C4-2B (cell line): ENCODE measurements around the gene MYH10.
"Not testable (repeated sequence)": the region's sequence is repeated elsewhere in the genome, so short reads cannot be mapped to it uniquely, and the experiment has no call there.

ENCODE experiments used
- H3K27ac ChIP-seq: fragments of 450-650 bp; 2 replicates; pipeline ENCODE4 v1.5.1; 2017
- CTCF ChIP-seq: fragments of 450-650 bp; conservative IDR thresholded peaks from 2 replicates; pipeline ENCODE4 v1.5.1; 2017; ENCODE audit warnings: mild to moderate bottlenecking
- ZFX ChIP-seq: fragments of 450-650 bp; IDR thresholded peaks from 2 replicates; pipeline ENCODE4 v1.6.1; 2017

Gene MYH10

DNA sequence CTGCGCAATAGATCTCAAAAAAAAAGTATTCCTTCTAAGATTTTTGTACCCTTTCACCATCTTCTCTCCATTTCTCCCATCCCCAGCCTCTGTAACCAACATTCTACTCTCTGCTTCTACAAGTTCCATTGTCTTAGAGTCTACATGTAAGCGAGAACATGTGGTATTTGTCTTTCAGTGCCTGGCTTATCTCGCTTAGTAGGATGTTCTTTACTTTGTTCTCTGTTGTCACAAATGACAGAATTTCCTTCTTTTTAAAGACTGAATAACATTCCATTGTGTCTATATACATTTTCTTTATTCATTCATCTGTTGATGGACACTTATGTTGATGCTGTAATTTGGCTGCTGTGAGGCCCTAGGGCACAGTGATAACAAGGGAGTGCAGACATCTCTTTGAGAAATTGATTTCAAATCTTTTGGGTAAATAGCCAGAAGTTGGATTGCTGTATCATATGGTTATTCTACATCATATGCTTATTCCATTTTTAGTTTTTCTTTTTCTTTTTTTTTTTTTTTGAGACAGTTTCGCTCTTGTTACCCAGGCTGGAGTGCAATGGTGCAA lies 37.7 kb upstream of the MYH10 start:
- no peak overlapping the region for H3K27ac ChIP-seq
- no peak for TF ChIP-seq CTCF
- TF ChIP-seq ZFX, result no peak

GRCh38 chr17:8667421-8667820 lies 36.9 kb upstream of the MYH10 start:
- TF ChIP-seq CTCF (no peak), ZFX (no peak)
- no peak overlapping the region for H3K27ac ChIP-seq

- no peak for TF ChIP-seq ZFX
- TF ChIP-seq CTCF, result no peak
- no peak overlapping the region for H3K27ac ChIP-seq
Observed at GRCh38 chr17:8665684-8666083, 35.2 kb upstream of the MYH10 start.

- no peak overlapping the region for H3K27ac ChIP-seq
- no peak for TF ChIP-seq ZFX
- TF ChIP-seq CTCF, result no peak
Observed at GRCh38 chr17:8664456-8665126, 34.1 kb upstream of the MYH10 start.

GRCh38 chr17:8662973-8663372 lies 32.4 kb upstream of the MYH10 start:
- TF ChIP-seq ZFX (no peak), CTCF (no peak)
- no peak overlapping the region for H3K27ac ChIP-seq

DNA sequence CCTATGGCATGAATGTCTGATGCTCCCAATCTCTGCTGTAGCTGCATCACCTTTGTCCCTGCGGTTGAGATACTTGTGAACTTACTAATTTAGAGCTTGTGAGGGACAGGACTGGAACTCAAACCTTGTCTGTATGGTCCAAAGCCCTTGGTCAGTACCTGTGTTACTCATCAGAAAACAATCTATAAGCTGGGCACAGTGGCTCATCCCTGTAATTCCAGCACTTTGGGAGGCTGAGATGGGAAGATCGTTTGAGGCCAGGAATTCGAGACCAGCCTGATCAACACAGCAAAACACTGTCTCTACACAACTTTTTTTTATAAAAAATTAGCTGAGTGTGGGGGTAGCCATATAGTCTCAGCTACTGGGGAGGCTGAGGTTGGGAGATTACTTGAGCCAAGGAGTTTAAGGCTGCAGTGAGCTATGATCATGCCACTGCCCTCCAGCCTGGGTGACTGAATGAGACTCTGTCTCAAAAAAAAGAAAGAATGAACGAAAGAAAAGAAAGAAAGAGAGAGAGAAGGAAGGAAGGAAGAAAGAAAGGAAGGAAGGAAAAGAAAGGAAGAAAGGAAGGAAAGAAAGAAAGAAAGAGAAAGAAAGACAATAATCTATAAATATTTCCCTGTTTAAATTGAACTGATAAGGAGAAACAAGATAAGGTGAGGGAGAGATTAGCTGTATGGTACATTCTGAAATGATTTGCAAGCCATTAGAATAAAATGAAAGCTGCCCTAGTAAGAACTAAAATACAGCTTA lies 31.7 kb upstream of the MYH10 start:
- no peak overlapping the region for H3K27ac ChIP-seq
- no peak for TF ChIP-seq CTCF
- TF ChIP-seq ZFX, result no peak

DNA sequence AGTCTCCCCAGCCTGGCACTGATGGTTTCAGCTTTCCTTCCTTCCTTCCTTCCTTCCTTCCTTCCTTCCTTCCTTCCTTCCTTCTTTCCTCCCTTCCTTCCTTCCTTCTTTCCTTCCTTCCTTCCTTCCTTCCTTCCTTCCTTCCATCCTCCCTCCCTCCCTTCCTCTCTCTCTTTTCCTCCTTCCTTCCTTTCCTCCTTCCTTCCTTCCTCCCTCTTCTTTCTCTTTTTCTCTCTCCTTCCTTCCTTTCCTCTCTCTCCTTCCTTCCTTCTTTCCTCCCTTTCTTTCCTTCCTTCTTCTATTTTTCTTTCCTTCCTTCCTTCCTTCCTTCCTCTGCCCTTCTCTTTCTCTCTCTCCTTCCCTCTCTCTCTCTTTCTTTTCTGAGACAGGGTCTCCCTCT lies 30.2 kb upstream of the MYH10 start:
- H3K27ac ChIP-seq, result not testable (repeated sequence)
